ENCODE data around the gene PTPRD. TPM values are rescaled to one million over a fixed set of nuclear protein-coding genes. Genes with fewer than 3 reads are reported as not detected.

Gene PTPRD
- total and polyA plus RNA-seq, 9 of the 15 experiments (the other 6 are each of a cell fraction or from before 2014, with no cell fraction given) = 0.11 TPM; not detected in 8

DNA sequence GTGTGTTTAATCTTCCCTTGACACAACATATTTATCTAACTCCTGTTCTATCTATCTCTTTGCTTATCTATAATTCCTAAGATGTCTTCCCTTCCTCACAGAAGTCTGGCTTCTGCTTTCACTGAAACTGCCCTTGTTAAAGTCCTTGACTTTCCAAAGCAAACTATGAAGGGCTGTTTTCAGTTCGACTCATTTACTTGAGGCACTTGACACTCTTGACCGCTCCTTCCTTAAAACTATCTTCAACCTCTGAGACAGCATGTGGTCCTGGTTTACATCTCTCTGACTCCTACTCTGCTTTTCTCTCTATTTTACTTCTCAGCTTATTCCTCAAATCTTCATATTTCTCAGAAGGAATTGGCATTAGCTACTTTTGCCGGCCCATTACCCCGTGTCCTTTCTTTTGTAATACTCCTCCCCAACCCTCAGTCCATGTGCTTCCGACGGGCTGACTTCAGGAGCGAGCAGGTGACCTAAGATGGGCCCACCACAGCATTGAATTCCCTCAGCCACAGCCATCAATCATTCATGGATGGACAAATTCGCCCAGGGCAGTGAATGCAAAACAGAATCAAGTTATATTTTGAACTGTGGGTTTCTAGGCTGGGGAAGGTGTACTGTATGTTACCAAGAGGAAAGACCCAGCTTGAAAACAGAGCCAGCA lies 1089.2 kb downstream of the PTPRD start:
- no peak overlapping the region for H3K4me2 ChIP-seq (ENCODE audit: insufficient read depth, low read length)
- no peaks in the 10 kb centered on the region for H3K36me3 ChIP-seq (ENCODE audit: control insufficient read depth, insufficient read depth, low read length)
- BruUV-seq (replicated peaks) = no TSS peak
- H3K9ac ChIP-seq (ENCODE audit: insufficient read depth in 1 of 2, low read depth in 2 of 2, low read length in 2 of 2) = no peak overlapping the region
- in situ Hi-C loops (cut with MboI) = no loop called here
- ChIA-PET POLR2A (no interaction called here), CTCF (ENCODE audit: low intra/inter-chr PET ratio) (no interaction called here)
- H3K9me1 ChIP-seq (ENCODE audit: control insufficient read depth, insufficient read depth, low read length) = no peaks in the 10 kb centered on the region
- FAIRE-seq = no peak
- no peak overlapping the region for H3K27ac ChIP-seq (ENCODE audit: extremely low read depth, low read depth, low read length)
- intact Hi-C loops (cut with micrococcal nuclease) = no loop called here
- no peaks in the 10 kb centered on the region for H3K4me1 ChIP-seq (replicated peaks in 1 of 2; ENCODE audit: control insufficient read depth in 2 of 2, insufficient read depth in 2 of 2, low read length in 2 of 2)
- H3K27me3 ChIP-seq (ENCODE audit: control insufficient read depth in 2 of 2, insufficient read depth in 2 of 2, low read length in 2 of 2) = no peaks in the 10 kb centered on the region
- H2AFZ ChIP-seq (ENCODE audit: low read depth, low read length) = no peak overlapping the region
- H4K20me1 ChIP-seq (replicated peaks; ENCODE audit: control insufficient read depth, insufficient read depth, low read length) = no peaks in the 10 kb centered on the region
- WGBS (ENCODE audit: insufficient coverage, low coverage, missing lambda C conversion rate) = 1% methylated on average over 7 of the region's 8 CpGs
- no peaks in the 10 kb centered on the region for H3K9me3 ChIP-seq (replicated peaks; ENCODE audit: control insufficient read depth, insufficient read depth, low read depth, low read length)
- H3K4me3 ChIP-seq = no peak overlapping the region
- no peak for DNase-seq (ENCODE audit: extremely low read depth in 1 of 4, low spot score in 3 of 4)
- no peak for ATAC-seq
- no peaks in the 10 kb centered on the region for H3K79me2 ChIP-seq (ENCODE audit: control insufficient read depth, insufficient read depth, low read length)
- TF ChIP-seq NR1H2 (CRISPR knock-in tag; IDR thresholded peaks at IDR 0.05) (no peak), DDX20 (tag; IDR thresholded peaks at IDR 0.05; ENCODE audit: low read depth) (no peak), CBX2 (IDR thresholded peaks at IDR 0.05; ENCODE audit: insufficient read depth, low read length, poor library complexity, severe bottlenecking) (no peak), TGIF2 (CRISPR knock-in tag; IDR thresholded peaks at IDR 0.05) (no peak), ZFX (CRISPR knock-in tag; IDR thresholded peaks at IDR 0.05) (no peak), DNMT1 (IDR thresholded peaks at IDR 0.05) (no peak), KDM2B (CRISPR knock-in tag; IDR thresholded peaks at IDR 0.05) (no peak)
- TF ChIP-seq, protein P1, sequence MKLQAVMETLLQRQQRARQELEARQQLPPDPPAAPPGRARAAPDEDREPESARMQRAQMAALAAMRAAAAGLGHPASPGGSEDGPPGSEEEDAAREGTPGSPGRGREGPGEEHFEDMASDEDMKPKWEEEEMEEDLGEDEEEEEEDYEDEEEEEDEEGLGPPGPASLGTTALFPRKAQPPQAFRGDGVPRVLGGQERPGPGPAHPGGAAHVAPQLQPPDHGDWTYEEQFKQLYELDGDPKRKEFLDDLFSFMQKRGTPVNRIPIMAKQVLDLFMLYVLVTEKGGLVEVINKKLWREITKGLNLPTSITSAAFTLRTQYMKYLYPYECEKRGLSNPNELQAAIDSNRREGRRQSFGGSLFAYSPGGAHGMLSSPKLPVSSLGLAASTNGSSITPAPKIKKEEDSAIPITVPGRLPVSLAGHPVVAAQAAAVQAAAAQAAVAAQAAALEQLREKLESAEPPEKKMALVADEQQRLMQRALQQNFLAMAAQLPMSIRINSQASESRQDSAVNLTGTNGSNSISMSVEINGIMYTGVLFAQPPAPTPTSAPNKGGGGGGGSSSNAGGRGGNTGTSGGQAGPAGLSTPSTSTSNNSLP (IDR thresholded peaks at IDR 0.05; ENCODE audit: borderline replicate concordance, low read depth, low read length) = no peak
- TF ChIP-seq, protein P2, sequence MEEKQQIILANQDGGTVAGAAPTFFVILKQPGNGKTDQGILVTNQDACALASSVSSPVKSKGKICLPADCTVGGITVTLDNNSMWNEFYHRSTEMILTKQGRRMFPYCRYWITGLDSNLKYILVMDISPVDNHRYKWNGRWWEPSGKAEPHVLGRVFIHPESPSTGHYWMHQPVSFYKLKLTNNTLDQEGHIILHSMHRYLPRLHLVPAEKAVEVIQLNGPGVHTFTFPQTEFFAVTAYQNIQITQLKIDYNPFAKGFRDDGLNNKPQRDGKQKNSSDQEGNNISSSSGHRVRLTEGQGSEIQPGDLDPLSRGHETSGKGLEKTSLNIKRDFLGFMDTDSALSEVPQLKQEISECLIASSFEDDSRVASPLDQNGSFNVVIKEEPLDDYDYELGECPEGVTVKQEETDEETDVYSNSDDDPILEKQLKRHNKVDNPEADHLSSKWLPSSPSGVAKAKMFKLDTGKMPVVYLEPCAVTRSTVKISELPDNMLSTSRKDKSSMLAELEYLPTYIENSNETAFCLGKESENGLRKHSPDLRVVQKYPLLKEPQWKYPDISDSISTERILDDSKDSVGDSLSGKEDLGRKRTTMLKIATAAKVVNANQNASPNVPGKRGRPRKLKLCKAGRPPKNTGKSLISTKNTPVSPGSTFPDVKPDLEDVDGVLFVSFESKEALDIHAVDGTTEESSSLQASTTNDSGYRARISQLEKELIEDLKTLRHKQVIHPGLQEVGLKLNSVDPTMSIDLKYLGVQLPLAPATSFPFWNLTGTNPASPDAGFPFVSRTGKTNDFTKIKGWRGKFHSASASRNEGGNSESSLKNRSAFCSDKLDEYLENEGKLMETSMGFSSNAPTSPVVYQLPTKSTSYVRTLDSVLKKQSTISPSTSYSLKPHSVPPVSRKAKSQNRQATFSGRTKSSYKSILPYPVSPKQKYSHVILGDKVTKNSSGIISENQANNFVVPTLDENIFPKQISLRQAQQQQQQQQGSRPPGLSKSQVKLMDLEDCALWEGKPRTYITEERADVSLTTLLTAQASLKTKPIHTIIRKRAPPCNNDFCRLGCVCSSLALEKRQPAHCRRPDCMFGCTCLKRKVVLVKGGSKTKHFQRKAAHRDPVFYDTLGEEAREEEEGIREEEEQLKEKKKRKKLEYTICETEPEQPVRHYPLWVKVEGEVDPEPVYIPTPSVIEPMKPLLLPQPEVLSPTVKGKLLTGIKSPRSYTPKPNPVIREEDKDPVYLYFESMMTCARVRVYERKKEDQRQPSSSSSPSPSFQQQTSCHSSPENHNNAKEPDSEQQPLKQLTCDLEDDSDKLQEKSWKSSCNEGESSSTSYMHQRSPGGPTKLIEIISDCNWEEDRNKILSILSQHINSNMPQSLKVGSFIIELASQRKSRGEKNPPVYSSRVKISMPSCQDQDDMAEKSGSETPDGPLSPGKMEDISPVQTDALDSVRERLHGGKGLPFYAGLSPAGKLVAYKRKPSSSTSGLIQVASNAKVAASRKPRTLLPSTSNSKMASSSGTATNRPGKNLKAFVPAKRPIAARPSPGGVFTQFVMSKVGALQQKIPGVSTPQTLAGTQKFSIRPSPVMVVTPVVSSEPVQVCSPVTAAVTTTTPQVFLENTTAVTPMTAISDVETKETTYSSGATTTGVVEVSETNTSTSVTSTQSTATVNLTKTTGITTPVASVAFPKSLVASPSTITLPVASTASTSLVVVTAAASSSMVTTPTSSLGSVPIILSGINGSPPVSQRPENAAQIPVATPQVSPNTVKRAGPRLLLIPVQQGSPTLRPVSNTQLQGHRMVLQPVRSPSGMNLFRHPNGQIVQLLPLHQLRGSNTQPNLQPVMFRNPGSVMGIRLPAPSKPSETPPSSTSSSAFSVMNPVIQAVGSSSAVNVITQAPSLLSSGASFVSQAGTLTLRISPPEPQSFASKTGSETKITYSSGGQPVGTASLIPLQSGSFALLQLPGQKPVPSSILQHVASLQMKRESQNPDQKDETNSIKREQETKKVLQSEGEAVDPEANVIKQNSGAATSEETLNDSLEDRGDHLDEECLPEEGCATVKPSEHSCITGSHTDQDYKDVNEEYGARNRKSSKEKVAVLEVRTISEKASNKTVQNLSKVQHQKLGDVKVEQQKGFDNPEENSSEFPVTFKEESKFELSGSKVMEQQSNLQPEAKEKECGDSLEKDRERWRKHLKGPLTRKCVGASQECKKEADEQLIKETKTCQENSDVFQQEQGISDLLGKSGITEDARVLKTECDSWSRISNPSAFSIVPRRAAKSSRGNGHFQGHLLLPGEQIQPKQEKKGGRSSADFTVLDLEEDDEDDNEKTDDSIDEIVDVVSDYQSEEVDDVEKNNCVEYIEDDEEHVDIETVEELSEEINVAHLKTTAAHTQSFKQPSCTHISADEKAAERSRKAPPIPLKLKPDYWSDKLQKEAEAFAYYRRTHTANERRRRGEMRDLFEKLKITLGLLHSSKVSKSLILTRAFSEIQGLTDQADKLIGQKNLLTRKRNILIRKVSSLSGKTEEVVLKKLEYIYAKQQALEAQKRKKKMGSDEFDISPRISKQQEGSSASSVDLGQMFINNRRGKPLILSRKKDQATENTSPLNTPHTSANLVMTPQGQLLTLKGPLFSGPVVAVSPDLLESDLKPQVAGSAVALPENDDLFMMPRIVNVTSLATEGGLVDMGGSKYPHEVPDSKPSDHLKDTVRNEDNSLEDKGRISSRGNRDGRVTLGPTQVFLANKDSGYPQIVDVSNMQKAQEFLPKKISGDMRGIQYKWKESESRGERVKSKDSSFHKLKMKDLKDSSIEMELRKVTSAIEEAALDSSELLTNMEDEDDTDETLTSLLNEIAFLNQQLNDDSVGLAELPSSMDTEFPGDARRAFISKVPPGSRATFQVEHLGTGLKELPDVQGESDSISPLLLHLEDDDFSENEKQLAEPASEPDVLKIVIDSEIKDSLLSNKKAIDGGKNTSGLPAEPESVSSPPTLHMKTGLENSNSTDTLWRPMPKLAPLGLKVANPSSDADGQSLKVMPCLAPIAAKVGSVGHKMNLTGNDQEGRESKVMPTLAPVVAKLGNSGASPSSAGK (IDR thresholded peaks at IDR 0.05) = no peak
